Gastrocnemius medialis (tissue), 4 donors: Measurements from ENCODE around the gene SPSB4. TPM values are rescaled to one million over a fixed set of nuclear protein-coding genes. Genes with fewer than 3 reads are reported as not detected.
"Not testable (repeated sequence)": the region's sequence is repeated elsewhere in the genome, so short reads cannot be mapped to it uniquely, and the experiment has no call there.

ENCODE experiments used
- ATAC-seq, 2 donors: fragments of 150-250 bp; one replicate each; pipeline ENCODE4 v1.9.1; 2016
- DNase-seq, 2 donors: peaks; one replicate each; pipeline ENCODE4 v3.0.0-alpha.2; 2019
- H3K27ac ChIP-seq, 4 donors: fragments of 200-600 bp; sonication (generic); 1 replicate in 1 of 4; 2 replicates in 3 of 4; pipeline ENCODE4 v1.5.1; 2016 to 2018; ENCODE audit warnings: mild to moderate bottlenecking in 2 of 4, moderate library complexity in 1 of 4
- H3K27me3 ChIP-seq, 3 donors: fragments of 200-600 bp; sonication (generic) in 2 of 3; 1 replicate in 1 of 3; 2 replicates in 2 of 3; pipeline versions ENCODE4 v1.5.1 to v1.6.0; 2016 to 2019; ENCODE audit warnings: mild to moderate bottlenecking in 1 of 3, moderate library complexity in 1 of 3
- H3K36me3 ChIP-seq, 2 donors: fragments of 200-600 bp; sonication (generic) in 1 of 2; one replicate each; pipeline ENCODE4 v1.5.1; 2017 to 2018
- H3K4me1 ChIP-seq, 2 donors: fragments of 200-600 bp; sonication (generic) in 1 of 2; one replicate each; pipeline ENCODE4 v1.5.1; 2016 to 2017; ENCODE audit warnings: mild to moderate bottlenecking in 2 of 2
- H3K4me3 ChIP-seq, 4 donors: fragments of 200-600 bp; sonication (generic) in 3 of 4; 1 replicate in 1 of 4; 2 replicates in 3 of 4; pipeline ENCODE4 v1.5.1; 2016 to 2019; ENCODE audit warnings: mild to moderate bottlenecking in 2 of 4
- H3K9me3 ChIP-seq, 3 donors: fragments of 200-600 bp; sonication (generic) in 2 of 3; 1 replicate in 1 of 3; 2 replicates in 2 of 3; pipeline ENCODE4 v1.5.1; 2016 to 2019
- POLR2A ChIP-seq, 2 donors: fragments of 450-650 bp; IDR thresholded peaks; one replicate each; pipeline ENCODE4 v1.6.1; 2017; ENCODE audit warnings: antibody characterized with exemption in 2 of 2, mild to moderate bottlenecking in 2 of 2, moderate library complexity in 2 of 2
- in situ Hi-C, 4 donors: fragments of 200-750 bp; cut with MboI; loops; one replicate each; pipeline versions ENCODE4 v1.15.0 to v1.8.0; 2017; ENCODE audit warnings: low sequenced_read_pairs in 4 of 4
- intact Hi-C: fragments of 100-400 bp; cut with DNase I; formaldehyde crosslinking; loops from one replicate; pipeline ENCODE4 v1.15.1; 2023; ENCODE audit warnings: low total_unique reads
- total RNA-seq, 4 donors: library from RNA; depleted of rRNA; stranded (reverse); fragments of >200 nt; gene quantifications; one replicate each; pipeline versions ENCODE4 v1.1.0 to v1.2.3, GENCODE V29; 2016
- TF ChIP-seq, protein P1 (sequence below), 5 experiments: fragments of 450-650 bp in 3 of 5; fragments of 200-600 bp in 2 of 5; sonication (generic) in 2 of 5; IDR thresholded peaks in 4 of 5; conservative IDR thresholded peaks in 1 of 5; 1 replicate in 4 of 5; 2 replicates in 1 of 5; pipeline ENCODE4 v1.5.1; 2016 to 2019; ENCODE audit warnings: antibody characterized with exemption in 5 of 5, mild to moderate bottlenecking in 3 of 5, moderate library complexity in 3 of 5

The SPSB4 gene
- total RNA-seq, 4 donors from 2014 or later = 0.35 to 0.81 TPM; not detected in 2

DNA sequence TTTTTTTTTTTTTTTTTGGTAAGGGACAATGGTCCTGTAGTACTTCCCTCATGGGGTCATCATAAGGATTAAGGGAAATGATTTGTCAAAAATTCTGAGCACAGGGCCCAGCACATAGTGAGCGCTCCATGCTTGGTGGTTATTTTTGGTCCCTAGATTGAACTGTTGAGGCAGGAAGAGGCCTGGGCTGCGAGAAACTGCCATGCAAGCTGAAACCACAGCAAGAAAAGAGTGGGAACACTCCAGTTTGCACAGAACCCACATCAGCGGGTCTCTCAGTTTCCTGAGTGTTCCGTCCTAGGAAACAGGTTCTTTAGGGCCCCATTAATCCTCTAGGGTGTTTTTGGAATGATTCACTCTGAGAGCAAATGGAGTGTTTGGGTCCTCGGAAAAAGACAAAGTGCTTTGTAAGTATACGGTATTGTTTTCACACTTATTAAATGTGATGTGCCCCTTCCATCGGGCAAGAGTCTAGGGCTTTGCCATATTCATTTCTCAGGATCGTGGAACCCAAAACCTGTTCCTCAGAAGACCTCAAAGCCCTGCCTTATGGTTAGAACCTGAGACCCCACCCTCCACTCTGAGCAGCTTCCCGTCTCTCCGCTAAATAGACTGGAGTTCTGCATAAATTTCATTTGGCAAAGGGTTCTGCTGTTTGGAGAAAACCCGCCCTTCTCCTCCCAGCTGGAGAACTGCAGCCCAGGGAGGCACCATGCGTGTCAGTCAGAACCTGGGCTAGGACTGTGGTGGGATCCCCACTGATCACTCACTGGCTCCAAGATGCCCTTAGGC is 60.4 kb downstream of the SPSB4 start:
- TF ChIP-seq, protein P1, sequence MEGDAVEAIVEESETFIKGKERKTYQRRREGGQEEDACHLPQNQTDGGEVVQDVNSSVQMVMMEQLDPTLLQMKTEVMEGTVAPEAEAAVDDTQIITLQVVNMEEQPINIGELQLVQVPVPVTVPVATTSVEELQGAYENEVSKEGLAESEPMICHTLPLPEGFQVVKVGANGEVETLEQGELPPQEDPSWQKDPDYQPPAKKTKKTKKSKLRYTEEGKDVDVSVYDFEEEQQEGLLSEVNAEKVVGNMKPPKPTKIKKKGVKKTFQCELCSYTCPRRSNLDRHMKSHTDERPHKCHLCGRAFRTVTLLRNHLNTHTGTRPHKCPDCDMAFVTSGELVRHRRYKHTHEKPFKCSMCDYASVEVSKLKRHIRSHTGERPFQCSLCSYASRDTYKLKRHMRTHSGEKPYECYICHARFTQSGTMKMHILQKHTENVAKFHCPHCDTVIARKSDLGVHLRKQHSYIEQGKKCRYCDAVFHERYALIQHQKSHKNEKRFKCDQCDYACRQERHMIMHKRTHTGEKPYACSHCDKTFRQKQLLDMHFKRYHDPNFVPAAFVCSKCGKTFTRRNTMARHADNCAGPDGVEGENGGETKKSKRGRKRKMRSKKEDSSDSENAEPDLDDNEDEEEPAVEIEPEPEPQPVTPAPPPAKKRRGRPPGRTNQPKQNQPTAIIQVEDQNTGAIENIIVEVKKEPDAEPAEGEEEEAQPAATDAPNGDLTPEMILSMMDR (IDR thresholded peaks at IDR 0.05 in 4 of 5, conservative IDR thresholded peaks at IDR 0.05 in 1 of 5) = no peak
- TF ChIP-seq POLR2A (IDR thresholded peaks at IDR 0.05) = no peak
- H3K4me3 ChIP-seq = no peak overlapping the region
- no peak for ATAC-seq
- peaks cover 19 to 23% of the 10 kb centered on the region in 2 donors for H3K4me1 ChIP-seq
- no peak for DNase-seq
- no peaks in the 10 kb centered on the region for H3K9me3 ChIP-seq
- H3K36me3 ChIP-seq = no peaks in the 10 kb centered on the region
- no peaks in the 10 kb centered on the region for H3K27me3 ChIP-seq
- in situ Hi-C loops (loop anchor here in 1 of 4 donors (25.0 kb wide), 1 partner anchor 224 kb away; no protein-coding TSS in a partner anchor), intact Hi-C loops (loop anchor here (2.0 kb wide), 1 partner anchor 101 kb away; no protein-coding TSS in a partner anchor)
- H3K27ac ChIP-seq = no peak overlapping the region

DNA sequence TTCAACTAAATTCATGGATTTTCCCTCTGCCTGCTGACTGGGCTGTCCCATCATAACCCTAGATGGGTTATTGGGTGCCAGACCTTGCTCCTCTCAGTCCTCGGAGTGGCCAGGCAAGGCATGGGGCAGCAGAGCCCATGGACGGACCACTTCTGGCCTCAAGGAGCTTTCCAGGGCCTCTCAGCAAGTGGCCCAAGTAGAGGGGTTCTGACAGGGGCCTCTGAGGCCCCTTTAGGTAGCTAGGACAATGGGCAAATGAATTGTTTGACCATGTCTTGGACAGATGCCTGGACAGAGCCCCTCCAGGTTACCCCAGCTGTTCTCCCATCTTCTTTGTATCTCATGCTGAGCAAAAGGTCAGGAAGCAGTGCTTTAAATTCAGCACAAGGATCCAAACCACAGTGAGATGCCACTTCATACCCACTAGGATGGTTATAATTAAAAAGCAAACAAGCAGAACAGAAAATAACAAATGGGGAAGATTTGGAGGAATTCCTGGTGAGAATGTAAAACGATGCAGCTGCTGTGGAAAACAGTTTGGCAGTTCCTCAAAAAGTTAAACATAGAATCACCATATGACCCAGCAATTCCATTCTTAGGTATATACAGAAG is 61.6 kb downstream of the SPSB4 start:
- no peak overlapping the region for H3K4me3 ChIP-seq

DNA sequence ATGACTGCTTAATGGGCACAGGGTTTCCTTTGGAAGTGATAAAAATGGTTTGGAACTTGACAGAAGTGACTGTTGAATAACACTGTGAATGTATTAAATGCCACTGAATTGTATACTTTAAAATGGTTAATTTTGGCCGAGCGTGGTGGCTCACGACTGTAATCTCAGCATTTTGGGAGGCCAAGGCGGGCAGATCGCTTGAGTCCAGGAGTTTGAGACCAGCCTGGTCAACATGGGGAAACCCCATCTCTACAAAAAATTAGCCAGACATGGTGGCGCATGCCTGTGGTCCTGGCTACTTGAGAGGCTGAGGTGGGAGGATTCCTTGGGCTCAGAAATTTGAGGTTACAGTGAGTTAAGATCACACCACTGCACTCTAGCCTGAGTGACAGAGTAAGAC is 62.5 kb downstream of the SPSB4 start:
- H3K27ac ChIP-seq, H3K27me3 ChIP-seq, H3K36me3 ChIP-seq, DNase-seq, ATAC-seq, intact Hi-C loops, H3K4me3 ChIP-seq, H3K9me3 ChIP-seq: not testable (repeated sequence)
- in situ Hi-C loops = loop anchor here in 1 of 4 donors (25.0 kb wide), 1 partner anchor 226 kb away; no protein-coding TSS in a partner anchor
- H3K4me1 ChIP-seq = peaks cover 10% of the 10 kb centered on the region in 2 donors

More for the DNA sequence above, 61.6 kb downstream of the SPSB4 start:
- H3K9me3 ChIP-seq = no peaks in the 10 kb centered on the region
- intact Hi-C loops (no loop called here), in situ Hi-C loops (loop anchor here in 1 of 4 donors (25.0 kb wide), 1 partner anchor 225 kb away; no protein-coding TSS in a partner anchor)
- no peak for TF ChIP-seq POLR2A (IDR thresholded peaks at IDR 0.05)
- TF ChIP-seq, protein P1 (IDR thresholded peaks at IDR 0.05 in 4 of 5, conservative IDR thresholded peaks at IDR 0.05 in 1 of 5) = no peak
- no peaks in the 10 kb centered on the region for H3K27me3 ChIP-seq
- ATAC-seq = no peak
- no peak for DNase-seq
- H3K4me1 ChIP-seq = peaks cover 18 to 19% of the 10 kb centered on the region in 2 donors
- H3K36me3 ChIP-seq = no peaks in the 10 kb centered on the region
- no peak overlapping the region for H3K27ac ChIP-seq

DNA sequence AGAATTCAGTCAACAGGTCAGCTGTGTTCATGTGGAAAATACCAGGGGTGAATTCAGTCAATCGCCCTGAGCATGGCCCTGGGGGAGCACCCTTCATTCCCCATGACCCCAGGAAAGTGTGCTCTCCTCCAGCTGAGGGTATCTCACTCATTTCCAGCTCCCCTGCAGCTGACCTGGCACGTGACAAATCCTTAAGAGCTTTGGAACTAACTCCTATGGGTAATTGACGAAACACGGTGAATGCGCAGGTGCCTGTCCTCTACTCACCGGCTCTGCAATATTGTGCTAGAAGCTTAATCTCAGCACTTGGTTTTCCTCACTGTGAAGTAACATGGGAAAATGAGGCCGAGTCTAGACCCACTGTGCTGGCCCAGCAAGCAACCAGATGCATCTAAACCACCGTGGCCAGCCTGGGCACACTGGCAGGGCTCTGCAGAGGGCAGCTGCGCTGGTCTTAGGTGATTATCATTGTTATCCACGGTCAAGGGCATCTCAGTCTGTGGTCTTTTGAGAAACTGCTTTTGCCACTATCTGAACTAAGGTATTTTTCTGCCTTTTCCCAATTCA is 63.1 kb downstream of the SPSB4 start:
- H3K9me3 ChIP-seq = no peaks in the 10 kb centered on the region
- intact Hi-C loops = no loop called here
- no peak for ATAC-seq
- DNase-seq = no peak
- H3K36me3 ChIP-seq = no peaks in the 10 kb centered on the region
- in situ Hi-C loops = loop anchor here in 1 of 4 donors (25.0 kb wide), 1 partner anchor 227 kb away; no protein-coding TSS in a partner anchor
- no peak for TF ChIP-seq POLR2A (IDR thresholded peaks at IDR 0.05)
- TF ChIP-seq, protein P1 (IDR thresholded peaks at IDR 0.05 in 4 of 5, conservative IDR thresholded peaks at IDR 0.05 in 1 of 5) = no peak
- H3K27ac ChIP-seq = peak overlapping the region in 3 of 4 donors; percentile 47 to 57 (median 51)
- H3K4me3 ChIP-seq = no peak overlapping the region
- H3K27me3 ChIP-seq = no peaks in the 10 kb centered on the region
- peaks cover 4% of the 10 kb centered on the region in 2 donors for H3K4me1 ChIP-seq
